ENCODE measurements around the gene FAM9B.

Gene FAM9B

DNA sequence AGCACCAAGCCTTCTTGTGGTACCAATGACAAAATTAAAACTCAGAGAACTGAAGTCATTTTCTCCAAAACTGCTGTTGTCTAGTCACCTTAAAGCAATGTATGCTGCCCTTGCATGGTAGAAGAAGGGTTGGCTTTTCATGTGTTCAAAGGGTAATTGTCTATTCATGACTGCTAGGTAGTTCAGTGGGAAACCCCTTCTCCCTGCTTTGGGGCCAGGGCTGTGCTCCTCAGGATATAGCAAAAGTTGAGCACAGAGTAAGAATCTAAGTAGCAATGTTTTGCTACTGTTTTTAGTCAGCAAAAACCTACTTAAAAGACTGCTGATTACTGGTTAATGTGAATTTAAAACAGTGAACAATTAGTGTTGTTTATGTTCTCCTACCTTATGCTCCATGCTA is 30.8 kb upstream of the FAM9B start:
- TF ChIP-seq CTCF (IDR thresholded peaks at IDR 0.05; ENCODE audit: low read depth, low read length) = no peak
- in situ Hi-C loops (cut with HindIII; ENCODE audit: low sequenced_read_pairs) = no loop called here
- no peak overlapping the region for H3K4me3 ChIP-seq (ENCODE audit: low read depth, low read length)
- no peak for DNase-seq (ENCODE audit: low read depth, low spot score)

DNA sequence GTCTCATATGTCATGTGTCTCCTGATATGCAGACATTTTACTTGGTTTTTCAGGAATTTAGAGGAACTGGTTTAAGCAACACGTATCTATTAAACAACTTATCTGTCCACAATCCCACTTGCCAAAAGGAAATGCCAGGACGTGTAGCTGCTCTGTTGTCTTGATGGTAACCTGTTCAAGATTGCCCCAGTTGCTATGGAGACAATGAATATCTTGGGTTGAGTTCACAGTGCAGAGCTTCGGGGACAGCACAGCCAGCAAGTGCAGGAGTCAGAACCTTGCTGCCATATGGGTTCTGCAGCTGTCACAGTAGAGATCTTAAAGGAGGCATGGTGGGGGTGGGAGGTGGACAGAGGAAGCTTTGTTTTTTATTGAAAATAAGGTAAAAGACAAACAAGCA is 28.7 kb upstream of the FAM9B start:
- no peak overlapping the region for H3K4me3 ChIP-seq (ENCODE audit: low read depth, low read length)
- in situ Hi-C loops (cut with HindIII; ENCODE audit: low sequenced_read_pairs) = no loop called here
- DNase-seq (ENCODE audit: low read depth, low spot score) = no peak
- no peak for TF ChIP-seq CTCF (IDR thresholded peaks at IDR 0.05; ENCODE audit: low read depth, low read length)

DNA sequence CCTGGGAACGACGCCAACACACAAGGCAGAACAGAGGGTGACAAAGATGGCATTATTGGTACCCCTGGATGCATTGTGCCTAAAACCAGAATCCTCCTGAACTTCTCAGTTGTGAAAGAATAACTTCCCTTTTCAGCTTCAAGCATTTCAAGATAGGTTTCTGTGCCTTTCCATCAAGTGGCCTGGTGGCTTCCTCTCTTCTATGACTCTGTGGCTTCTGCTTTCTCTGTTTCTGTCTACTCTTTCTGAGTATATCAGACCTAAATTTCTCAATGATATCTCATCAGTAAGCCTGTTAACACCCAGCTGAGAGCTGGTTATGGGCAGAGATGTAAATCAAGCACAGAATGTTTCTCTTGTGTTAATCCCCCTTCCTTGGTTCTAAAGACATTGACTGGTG is 21.4 kb upstream of the FAM9B start:
- no peak overlapping the region for H3K4me3 ChIP-seq (ENCODE audit: low read depth, low read length)
- TF ChIP-seq CTCF (IDR thresholded peaks at IDR 0.05; ENCODE audit: low read depth, low read length) = no peak
- DNase-seq (ENCODE audit: low read depth, low spot score) = no peak
- in situ Hi-C loops (cut with HindIII; ENCODE audit: low sequenced_read_pairs) = no loop called here

GRCh38 chrX:9052081-9052480 is 18.2 kb upstream of the FAM9B start:
- in situ Hi-C loops (cut with HindIII; ENCODE audit: low sequenced_read_pairs) = no loop called here
- DNase-seq (ENCODE audit: low read depth, low spot score) = no peak
- no peak overlapping the region for H3K4me3 ChIP-seq (ENCODE audit: low read depth, low read length)
- TF ChIP-seq CTCF (IDR thresholded peaks at IDR 0.05; ENCODE audit: low read depth, low read length) = no peak

DNA sequence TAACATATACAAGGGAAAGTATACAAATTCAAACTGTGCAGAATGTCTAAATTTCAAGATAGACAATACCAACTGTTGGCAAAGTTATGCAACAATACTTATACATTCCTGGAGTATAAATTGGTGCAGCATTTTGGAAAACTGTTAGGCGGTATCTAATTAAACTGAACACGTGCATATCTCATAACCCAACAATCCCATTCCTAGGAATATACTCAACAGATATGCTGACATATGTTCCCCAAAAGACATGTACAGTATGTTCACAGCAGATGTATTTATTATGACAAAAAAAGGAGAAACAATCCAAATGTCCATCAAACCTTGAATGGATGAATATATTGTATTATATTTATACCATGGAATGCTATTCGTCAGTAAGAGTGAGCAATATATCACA is 16.4 kb upstream of the FAM9B start:
- in situ Hi-C loops (cut with HindIII; ENCODE audit: low sequenced_read_pairs) = no loop called here
- no peak for DNase-seq (ENCODE audit: low read depth, low spot score)
- no peak for TF ChIP-seq CTCF (IDR thresholded peaks at IDR 0.05; ENCODE audit: low read depth, low read length)
- H3K4me3 ChIP-seq (ENCODE audit: low read depth, low read length) = no peak overlapping the region

DNA sequence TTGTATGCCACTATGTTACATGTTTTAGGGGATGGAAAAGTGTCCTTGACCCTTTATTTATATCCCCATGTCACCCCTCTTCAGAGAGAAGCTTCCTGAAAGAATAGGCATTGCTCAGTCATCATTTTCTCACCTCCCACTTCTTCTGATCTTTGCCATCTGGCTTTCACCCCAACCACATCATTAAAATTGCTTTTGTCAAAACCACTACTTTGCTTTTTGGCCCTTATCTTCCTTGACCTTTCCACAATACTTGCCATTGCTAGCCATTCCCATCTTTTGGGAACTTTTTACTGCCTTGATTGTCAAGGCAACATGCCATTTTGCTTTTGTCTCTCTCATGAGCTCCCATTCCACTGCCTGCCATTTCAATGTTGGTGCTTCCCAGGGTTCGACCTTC is 14.9 kb upstream of the FAM9B start:
- in situ Hi-C loops (cut with HindIII; ENCODE audit: low sequenced_read_pairs) = no loop called here
- no peak for TF ChIP-seq CTCF (IDR thresholded peaks at IDR 0.05; ENCODE audit: low read depth, low read length)
- no peak overlapping the region for H3K4me3 ChIP-seq (ENCODE audit: low read depth, low read length)
- DNase-seq (ENCODE audit: low read depth, low spot score) = no peak

DNA sequence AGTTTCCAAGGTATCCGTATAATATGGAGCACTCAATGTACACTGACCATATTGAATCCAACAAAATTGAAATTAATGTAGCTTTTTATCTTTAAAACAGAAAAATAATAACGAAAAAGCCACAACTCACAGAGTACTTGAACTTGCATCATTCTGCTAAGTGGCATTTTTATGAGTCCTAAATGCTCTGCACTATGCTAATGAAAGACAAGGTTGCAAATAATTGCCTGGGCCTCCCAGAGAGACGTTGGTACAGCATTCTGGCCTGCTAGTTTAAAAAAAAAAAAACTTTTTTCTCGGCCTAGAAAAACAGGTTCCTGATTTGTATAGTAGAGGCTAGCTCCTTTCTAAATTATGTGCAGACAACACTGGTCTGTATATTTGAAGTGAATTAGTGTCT is 4.3 kb upstream of the FAM9B start:
- no peak overlapping the region for H3K4me3 ChIP-seq (ENCODE audit: low read depth, low read length)
- DNase-seq (ENCODE audit: low read depth, low spot score) = no peak
- no peak for TF ChIP-seq CTCF (IDR thresholded peaks at IDR 0.05; ENCODE audit: low read depth, low read length)
- in situ Hi-C loops (cut with HindIII; ENCODE audit: low sequenced_read_pairs) = no loop called here

Measured in astrocyte of the spinal cord (primary cell).